ENCODE data around the gene ELMOD1.

The ELMOD1 gene

DNA sequence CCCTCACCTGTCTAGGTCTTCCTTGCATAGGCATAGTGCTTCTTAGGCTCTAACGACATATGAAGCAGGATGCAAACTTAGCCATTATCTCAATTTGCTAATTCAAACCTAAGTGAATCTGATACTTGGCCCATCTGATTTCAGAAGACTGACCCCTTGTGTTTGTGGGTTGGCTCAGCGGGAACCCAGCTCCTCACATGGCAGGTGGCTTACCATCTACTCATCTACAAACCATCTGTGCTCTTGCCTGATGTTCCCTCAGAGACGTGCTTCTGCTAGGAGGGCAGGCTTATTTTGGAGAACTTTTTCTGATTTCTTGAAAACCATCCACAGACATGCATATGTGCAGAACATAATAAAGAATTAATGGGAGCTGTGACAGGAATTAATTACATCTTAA is 15.2 kb downstream of the ELMOD1 start:
- no peaks in the 10 kb centered on the region for H3K4me1 ChIP-seq (ENCODE audit: control insufficient read depth, insufficient read depth, low read length)
- ChIA-PET CTCF (interaction anchor here (1.1 to 1.6 kb wide), 3 partner anchors 15 to 57 kb away, joined by 4 to 6 read pairs (median 4); no protein-coding TSS in a partner anchor), POLR2A (interaction anchor here (0.5 kb wide), 1 partner anchor 9 kb away, joined by 5 read pairs; no protein-coding TSS in a partner anchor)
- no peaks in the 10 kb centered on the region for H3K36me3 ChIP-seq (ENCODE audit: control insufficient read depth in 2 of 2, insufficient read depth in 1 of 2, low read length in 2 of 2)
- H3K27ac ChIP-seq (ENCODE audit: extremely low read depth, low read depth, low read length): no peak overlapping the region
- no peaks in the 10 kb centered on the region for H3K9me3 ChIP-seq (ENCODE audit: control insufficient read depth, insufficient read depth, low read depth, low read length)
- no peak for TF ChIP-seq ZNF248 (tag by site-specific recombination; IDR thresholded peaks at IDR 0.05)
- TF ChIP-seq GLI4 (tag by site-specific recombination; IDR thresholded peaks at IDR 0.05): no peak
- no peak for TF ChIP-seq ZNF423 (tag by site-specific recombination; IDR thresholded peaks at IDR 0.05)
- no peak for TF ChIP-seq KLF10 (tag by site-specific recombination; IDR thresholded peaks at IDR 0.05)
- TF ChIP-seq, protein P1, sequence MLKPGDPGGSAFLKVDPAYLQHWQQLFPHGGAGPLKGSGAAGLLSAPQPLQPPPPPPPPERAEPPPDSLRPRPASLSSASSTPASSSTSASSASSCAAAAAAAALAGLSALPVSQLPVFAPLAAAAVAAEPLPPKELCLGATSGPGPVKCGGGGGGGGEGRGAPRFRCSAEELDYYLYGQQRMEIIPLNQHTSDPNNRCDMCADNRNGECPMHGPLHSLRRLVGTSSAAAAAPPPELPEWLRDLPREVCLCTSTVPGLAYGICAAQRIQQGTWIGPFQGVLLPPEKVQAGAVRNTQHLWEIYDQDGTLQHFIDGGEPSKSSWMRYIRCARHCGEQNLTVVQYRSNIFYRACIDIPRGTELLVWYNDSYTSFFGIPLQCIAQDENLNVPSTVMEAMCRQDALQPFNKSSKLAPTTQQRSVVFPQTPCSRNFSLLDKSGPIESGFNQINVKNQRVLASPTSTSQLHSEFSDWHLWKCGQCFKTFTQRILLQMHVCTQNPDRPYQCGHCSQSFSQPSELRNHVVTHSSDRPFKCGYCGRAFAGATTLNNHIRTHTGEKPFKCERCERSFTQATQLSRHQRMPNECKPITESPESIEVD (tag by site-specific recombination; IDR thresholded peaks at IDR 0.05): no peak
- no peak for TF ChIP-seq OVOL3 (tag by site-specific recombination; IDR thresholded peaks at IDR 0.05)
- TF ChIP-seq, protein P2, sequence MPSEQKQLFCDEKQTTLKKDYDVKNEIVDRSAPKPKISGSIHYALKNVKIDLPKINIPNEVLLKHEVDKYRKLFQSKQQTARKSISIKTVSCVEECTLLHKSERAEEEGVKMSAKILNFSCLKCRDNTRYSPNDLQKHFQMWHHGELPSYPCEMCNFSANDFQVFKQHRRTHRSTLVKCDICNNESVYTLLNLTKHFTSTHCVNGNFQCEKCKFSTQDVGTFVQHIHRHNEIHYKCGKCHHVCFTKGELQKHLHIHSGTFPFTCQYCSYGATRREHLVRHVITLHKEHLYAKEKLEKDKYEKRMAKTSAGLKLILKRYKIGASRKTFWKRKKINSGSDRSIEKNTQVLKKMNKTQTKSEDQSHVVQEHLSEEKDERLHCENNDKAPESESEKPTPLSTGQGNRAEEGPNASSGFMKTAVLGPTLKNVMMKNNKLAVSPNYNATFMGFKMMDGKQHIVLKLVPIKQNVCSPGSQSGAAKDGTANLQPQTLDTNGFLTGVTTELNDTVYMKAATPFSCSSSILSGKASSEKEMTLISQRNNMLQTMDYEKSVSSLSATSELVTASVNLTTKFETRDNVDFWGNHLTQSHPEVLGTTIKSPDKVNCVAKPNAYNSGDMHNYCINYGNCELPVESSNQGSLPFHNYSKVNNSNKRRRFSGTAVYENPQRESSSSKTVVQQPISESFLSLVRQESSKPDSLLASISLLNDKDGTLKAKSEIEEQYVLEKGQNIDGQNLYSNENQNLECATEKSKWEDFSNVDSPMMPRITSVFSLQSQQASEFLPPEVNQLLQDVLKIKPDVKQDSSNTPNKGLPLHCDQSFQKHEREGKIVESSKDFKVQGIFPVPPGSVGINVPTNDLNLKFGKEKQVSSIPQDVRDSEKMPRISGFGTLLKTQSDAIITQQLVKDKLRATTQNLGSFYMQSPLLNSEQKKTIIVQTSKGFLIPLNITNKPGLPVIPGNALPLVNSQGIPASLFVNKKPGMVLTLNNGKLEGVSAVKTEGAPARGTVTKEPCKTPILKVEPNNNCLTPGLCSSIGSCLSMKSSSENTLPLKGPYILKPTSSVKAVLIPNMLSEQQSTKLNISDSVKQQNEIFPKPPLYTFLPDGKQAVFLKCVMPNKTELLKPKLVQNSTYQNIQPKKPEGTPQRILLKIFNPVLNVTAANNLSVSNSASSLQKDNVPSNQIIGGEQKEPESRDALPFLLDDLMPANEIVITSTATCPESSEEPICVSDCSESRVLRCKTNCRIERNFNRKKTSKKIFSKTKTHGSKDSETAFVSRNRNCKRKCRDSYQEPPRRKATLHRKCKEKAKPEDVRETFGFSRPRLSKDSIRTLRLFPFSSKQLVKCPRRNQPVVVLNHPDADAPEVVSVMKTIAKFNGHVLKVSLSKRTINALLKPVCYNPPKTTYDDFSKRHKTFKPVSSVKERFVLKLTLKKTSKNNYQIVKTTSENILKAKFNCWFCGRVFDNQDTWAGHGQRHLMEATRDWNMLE (tag by site-specific recombination; conservative IDR thresholded peaks at IDR 0.05; ENCODE audit: low read depth): no peak
- TF ChIP-seq ZNF121 (tag by site-specific recombination; IDR thresholded peaks at IDR 0.05): no peak
- TF ChIP-seq ZNF426 (tag by site-specific recombination; IDR thresholded peaks at IDR 0.05): no peak
- TF ChIP-seq, protein P3, sequence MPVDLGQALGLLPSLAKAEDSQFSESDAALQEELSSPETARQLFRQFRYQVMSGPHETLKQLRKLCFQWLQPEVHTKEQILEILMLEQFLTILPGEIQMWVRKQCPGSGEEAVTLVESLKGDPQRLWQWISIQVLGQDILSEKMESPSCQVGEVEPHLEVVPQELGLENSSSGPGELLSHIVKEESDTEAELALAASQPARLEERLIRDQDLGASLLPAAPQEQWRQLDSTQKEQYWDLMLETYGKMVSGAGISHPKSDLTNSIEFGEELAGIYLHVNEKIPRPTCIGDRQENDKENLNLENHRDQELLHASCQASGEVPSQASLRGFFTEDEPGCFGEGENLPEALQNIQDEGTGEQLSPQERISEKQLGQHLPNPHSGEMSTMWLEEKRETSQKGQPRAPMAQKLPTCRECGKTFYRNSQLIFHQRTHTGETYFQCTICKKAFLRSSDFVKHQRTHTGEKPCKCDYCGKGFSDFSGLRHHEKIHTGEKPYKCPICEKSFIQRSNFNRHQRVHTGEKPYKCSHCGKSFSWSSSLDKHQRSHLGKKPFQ (tag by site-specific recombination; IDR thresholded peaks at IDR 0.05): no peak
- TF ChIP-seq ZIC2 (tag by site-specific recombination; IDR thresholded peaks at IDR 0.05): no peak
- TF ChIP-seq ZNF114 (tag by site-specific recombination; IDR thresholded peaks at IDR 0.05): no peak
- TF ChIP-seq, protein P4, sequence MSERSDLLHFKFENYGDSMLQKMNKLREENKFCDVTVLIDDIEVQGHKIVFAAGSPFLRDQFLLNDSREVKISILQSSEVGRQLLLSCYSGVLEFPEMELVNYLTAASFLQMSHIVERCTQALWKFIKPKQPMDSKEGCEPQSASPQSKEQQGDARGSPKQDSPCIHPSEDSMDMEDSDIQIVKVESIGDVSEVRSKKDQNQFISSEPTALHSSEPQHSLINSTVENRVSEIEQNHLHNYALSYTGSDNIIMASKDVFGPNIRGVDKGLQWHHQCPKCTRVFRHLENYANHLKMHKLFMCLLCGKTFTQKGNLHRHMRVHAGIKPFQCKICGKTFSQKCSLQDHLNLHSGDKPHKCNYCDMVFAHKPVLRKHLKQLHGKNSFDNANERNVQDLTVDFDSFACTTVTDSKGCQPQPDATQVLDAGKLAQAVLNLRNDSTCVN (tag by site-specific recombination; optimal IDR thresholded peaks at IDR 0.05): no peak
- TF ChIP-seq ZNF24 (tag by site-specific recombination; IDR thresholded peaks at IDR 0.05): no peak
- TF ChIP-seq ZNF664 (tag by site-specific recombination; IDR thresholded peaks at IDR 0.05): no peak
- no peak for TF ChIP-seq ZBTB48 (tag by site-specific recombination; IDR thresholded peaks at IDR 0.05)
- no peak for TF ChIP-seq ZNF530 (tag by site-specific recombination; IDR thresholded peaks at IDR 0.05; ENCODE audit: low read depth)
- no peak overlapping the region for H3K4me3 ChIP-seq (ENCODE audit: low read depth, low read length)
